SH-SY5Y (cell line): ENCODE measurements around the gene ZNF618.

Source experiments
- GATA2 ChIP-seq: IDR thresholded peaks from 2 replicates; pipeline ENCODE4 v1.6.1; 2011; ENCODE audit warnings: mild to moderate bottlenecking, low read depth, low read length
- GATA3 ChIP-seq: IDR thresholded peaks from 2 replicates; pipeline ENCODE4 v1.6.1; 2011; ENCODE audit warnings: low read depth, mild to moderate bottlenecking, low read length, moderate library complexity

DNA sequence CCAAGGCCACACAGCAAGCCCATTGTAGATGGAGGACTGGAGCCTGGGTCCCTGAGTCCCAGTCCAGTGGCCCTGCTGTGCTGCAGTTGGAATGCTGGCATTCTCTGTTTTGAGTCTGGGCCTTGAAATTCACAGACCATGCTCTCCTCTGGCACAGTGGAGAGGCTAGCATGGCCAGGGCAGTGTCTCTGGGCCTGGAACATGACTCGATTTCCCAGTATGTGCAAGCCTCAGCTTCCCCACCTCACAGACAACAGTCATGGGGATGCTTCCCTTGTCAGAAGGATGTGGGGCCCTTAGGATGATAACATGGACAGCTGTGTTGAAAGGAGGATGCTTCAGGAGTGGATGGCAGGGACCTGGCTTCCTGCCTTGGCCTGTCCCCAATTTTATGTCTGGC lies 110.8 kb downstream of the ZNF618 start:
- TF ChIP-seq GATA2 (no peak), GATA3 (no peak)
